ENCODE results near the gene ASTN2. TPM values are rescaled to one million over a fixed set of nuclear protein-coding genes. Genes with fewer than 3 reads are reported as not detected.

The ASTN2 gene
- total RNA-seq, 1 donor from 2014 or later, result 15.9 TPM

DNA sequence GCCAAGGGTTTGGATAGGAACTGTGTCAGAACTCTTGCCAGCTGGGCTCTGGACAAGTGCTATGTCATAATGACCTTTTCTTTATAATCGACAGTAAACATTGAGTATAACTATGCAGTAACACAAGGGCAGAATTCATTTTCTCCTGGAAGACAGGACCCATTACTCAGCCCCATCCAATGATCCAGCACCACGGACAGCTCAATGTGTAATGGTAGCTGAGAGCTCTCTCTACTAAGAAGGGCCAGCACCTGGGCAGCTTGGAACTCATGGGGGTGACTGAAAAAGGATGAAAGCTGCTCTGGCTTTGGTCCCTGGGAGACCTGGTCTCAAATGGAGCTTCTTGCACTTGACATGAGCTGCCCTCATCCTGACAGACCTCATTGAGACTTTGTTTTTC lies 380.0 kb downstream of the ASTN2 start:
- Mint-ChIP-seq H3K36me3 (peaks cover 4% of the 10 kb centered on the region), H3K9me3 (no peaks in the 10 kb centered on the region), H3K4me1 (ENCODE audit: unreplicated experiment) (no peaks in the 10 kb centered on the region), H3K4me3 (no peak overlapping the region), H3K27ac (no peak overlapping the region), H3K27me3 (no peaks in the 10 kb centered on the region)
- TF ChIP-seq, protein P1, sequence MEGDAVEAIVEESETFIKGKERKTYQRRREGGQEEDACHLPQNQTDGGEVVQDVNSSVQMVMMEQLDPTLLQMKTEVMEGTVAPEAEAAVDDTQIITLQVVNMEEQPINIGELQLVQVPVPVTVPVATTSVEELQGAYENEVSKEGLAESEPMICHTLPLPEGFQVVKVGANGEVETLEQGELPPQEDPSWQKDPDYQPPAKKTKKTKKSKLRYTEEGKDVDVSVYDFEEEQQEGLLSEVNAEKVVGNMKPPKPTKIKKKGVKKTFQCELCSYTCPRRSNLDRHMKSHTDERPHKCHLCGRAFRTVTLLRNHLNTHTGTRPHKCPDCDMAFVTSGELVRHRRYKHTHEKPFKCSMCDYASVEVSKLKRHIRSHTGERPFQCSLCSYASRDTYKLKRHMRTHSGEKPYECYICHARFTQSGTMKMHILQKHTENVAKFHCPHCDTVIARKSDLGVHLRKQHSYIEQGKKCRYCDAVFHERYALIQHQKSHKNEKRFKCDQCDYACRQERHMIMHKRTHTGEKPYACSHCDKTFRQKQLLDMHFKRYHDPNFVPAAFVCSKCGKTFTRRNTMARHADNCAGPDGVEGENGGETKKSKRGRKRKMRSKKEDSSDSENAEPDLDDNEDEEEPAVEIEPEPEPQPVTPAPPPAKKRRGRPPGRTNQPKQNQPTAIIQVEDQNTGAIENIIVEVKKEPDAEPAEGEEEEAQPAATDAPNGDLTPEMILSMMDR (conservative IDR thresholded peaks at IDR 0.05), result no peak
- no peak for DNase-seq (ENCODE audit: extremely low spot score, unreplicated experiment)

DNA sequence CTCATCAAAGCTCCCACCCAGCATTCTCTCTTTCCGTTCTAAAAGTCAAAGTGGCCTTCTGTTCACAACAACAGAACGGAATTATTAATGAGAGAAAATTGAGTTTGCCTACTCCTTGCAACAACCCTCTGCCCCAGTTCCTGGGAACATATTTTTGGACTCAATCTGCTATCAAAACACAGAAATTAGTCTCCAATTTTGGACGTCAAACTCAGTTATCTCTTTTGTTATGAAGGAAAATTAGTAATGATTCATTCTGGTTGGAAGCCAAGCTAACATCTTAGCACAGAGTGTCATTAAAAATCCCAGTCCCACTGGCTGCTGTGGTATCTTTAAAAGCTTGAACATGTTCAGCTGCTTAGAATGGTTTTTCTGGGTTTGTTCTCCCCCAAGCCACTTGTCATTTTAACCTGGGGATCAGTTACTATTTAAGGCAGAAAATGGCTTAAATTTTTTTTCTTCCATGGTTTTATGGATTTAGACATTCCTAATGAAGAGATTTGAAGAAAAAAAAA lies 384.5 kb downstream of the ASTN2 start:
- peaks cover 5% of the 10 kb centered on the region for H3K27me3 Mint-ChIP-seq
- H3K9me3 Mint-ChIP-seq, result no peaks in the 10 kb centered on the region
- TF ChIP-seq, protein P1 (conservative IDR thresholded peaks at IDR 0.05), result no peak
- H3K36me3 Mint-ChIP-seq, result peaks cover 4% of the 10 kb centered on the region
- H3K4me1 Mint-ChIP-seq (ENCODE audit: unreplicated experiment), result no peaks in the 10 kb centered on the region
- DNase-seq (ENCODE audit: extremely low spot score, unreplicated experiment), result no peak
- H3K4me3 Mint-ChIP-seq, result no peak overlapping the region
- H3K27ac Mint-ChIP-seq, result no peak overlapping the region

DNA sequence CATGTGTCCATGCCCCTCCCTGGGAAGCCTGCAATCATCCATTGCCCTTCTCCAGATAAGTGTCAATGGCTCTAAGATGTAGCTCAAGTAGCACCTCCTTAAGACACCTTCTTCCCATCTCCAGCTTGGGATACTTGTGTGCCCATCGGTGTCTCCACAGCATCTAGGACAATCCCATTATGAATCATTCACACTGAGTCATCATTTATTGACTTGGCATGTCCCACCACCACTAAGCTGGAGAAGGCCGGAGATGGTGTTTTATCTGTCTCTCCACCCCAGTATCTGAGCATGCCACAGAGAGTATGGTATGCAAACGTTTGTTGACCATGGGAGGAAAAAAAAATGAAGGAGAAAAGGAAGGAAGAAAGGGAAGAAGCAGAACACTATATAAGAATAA lies 385.5 kb downstream of the ASTN2 start:
- Mint-ChIP-seq H3K27ac (no peak overlapping the region), H3K4me3 (no peak overlapping the region), H3K4me1 (ENCODE audit: unreplicated experiment) (no peaks in the 10 kb centered on the region), H3K27me3 (peaks cover 5% of the 10 kb centered on the region), H3K36me3 (no peaks in the 10 kb centered on the region), H3K9me3 (no peaks in the 10 kb centered on the region)
- DNase-seq (ENCODE audit: extremely low spot score, unreplicated experiment), result no peak
- TF ChIP-seq, protein P1 (conservative IDR thresholded peaks at IDR 0.05), result no peak

DNA sequence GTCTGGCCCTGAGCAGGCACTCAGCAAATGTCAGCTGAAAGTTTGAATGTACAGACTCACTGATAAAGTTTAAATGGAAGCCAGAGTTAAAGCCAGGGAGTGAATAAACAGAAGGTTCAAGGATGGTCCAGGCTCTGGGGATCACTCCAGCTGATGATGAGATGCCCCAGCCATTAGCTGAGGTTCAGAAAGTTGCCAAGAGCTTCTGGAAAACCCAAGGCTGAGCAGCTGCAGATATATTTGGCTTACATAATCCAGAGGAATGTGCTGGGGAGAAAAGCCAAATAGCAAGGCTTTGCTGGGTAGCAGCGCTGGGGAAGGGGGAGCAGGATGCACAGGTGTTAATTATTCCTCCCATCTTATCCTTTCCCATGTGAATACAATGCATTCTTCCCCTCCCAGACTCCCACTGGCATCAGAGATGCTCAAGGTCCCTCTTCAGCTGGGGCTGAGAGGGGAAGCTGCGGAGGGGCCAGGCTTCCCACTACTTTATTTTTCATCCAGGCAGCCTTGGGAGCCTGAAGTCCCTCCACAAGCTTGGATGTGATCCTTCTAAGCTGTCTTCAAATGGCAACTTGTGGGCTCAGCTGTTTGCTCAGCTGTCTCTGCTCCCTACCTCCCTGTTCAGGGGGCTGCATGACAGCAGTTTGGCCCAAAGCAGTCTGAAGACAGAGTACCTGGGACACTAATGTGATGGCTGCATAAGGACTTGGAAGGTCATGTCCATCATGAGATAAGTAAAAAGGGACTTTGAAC lies 386.6 kb downstream of the ASTN2 start:
- no peaks in the 10 kb centered on the region for H3K4me1 Mint-ChIP-seq (ENCODE audit: unreplicated experiment)
- no peaks in the 10 kb centered on the region for H3K9me3 Mint-ChIP-seq
- H3K27ac Mint-ChIP-seq, result no peak overlapping the region
- no peak overlapping the region for H3K4me3 Mint-ChIP-seq
- no peak for DNase-seq (ENCODE audit: extremely low spot score, unreplicated experiment)
- TF ChIP-seq, protein P1 (conservative IDR thresholded peaks at IDR 0.05), result no peak
- no peaks in the 10 kb centered on the region for H3K36me3 Mint-ChIP-seq
- peaks cover 5% of the 10 kb centered on the region for H3K27me3 Mint-ChIP-seq

DNA sequence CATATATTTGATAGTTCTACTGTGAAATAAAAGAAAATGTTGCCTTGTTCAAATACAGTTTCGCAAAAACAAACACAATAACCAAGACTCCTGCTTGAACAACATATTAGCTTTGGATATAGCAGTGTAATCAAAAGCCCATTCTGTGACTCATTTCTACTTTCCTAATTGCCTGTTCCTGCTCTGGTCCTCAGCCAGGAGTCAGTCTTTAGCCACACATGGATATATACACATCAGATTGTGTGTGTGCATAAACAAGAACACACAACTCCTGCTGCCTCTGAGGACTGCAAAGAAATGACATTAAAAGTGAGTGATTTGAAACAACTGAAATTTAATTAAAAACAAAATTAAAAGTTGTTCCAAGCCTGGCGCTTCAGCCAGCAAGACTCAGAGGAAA lies 393.0 kb downstream of the ASTN2 start:
- Mint-ChIP-seq H3K36me3 (no peaks in the 10 kb centered on the region), H3K27ac (no peak overlapping the region), H3K27me3 (no peaks in the 10 kb centered on the region), H3K9me3 (no peaks in the 10 kb centered on the region), H3K4me3 (no peak overlapping the region), H3K4me1 (ENCODE audit: unreplicated experiment) (no peaks in the 10 kb centered on the region)
- TF ChIP-seq, protein P1 (conservative IDR thresholded peaks at IDR 0.05), result no peak
- DNase-seq (ENCODE audit: extremely low spot score, unreplicated experiment), result no peak
